Measurements from ENCODE around the gene RNGTT. TPM values are rescaled to one million over a fixed set of nuclear protein-coding genes. Genes with fewer than 3 reads are reported as not detected.

Gene RNGTT
- total and polyA plus RNA-seq, 12 donors, result 3.1 to 10.9 (median 8.6) TPM

- no peak for ATAC-seq
- intact Hi-C loops (cut with DNase I), result no loop called here
- Histone ChIP-seq H3K4me1 (no peaks in the 10 kb centered on the region), H3K36me3 (peaks cover 0 to 4% (median 0%) of the 10 kb centered on the region in 9 donors), H3K27me3 (no peaks in the 10 kb centered on the region), H3K9me3 (no peaks in the 10 kb centered on the region), H3K4me3 (no peak overlapping the region), H3K27ac (no peak overlapping the region)
- DNase-seq, result no peak
- TF ChIP-seq CTCF (IDR thresholded peaks at IDR 0.05), result no peak
- WGBS, 2 donors, result 69 to 77% methylated on average over 2 of the region's 2 CpGs
Observed at GRCh38 chr6:88748141-88748540, 215.3 kb downstream of the RNGTT start.

GRCh38 chr6:88741939-88742338 is 221.5 kb downstream of the RNGTT start:
- 77 to 78% methylated on average over 1 of the region's 1 CpG for WGBS, 2 donors
- TF ChIP-seq CTCF (IDR thresholded peaks at IDR 0.05), result no peak
- Histone ChIP-seq H3K27ac (no peak overlapping the region), H3K36me3 (no peaks in the 10 kb centered on the region), H3K9me3 (peaks cover 0 to 4% (median 0%) of the 10 kb centered on the region in 11 donors), H3K27me3 (no peaks in the 10 kb centered on the region), H3K4me1 (no peaks in the 10 kb centered on the region), H3K4me3 (no peak overlapping the region)
- intact Hi-C loops (cut with DNase I), result no loop called here
- DNase-seq, result no peak
- no peak for ATAC-seq

- no peak overlapping the region for H3K27ac ChIP-seq
- H3K36me3 ChIP-seq, result peaks cover 0 to 6% (median 0%) of the 10 kb centered on the region in 9 donors
- intact Hi-C loops (cut with DNase I), result no loop called here
- H3K4me3 ChIP-seq, result no peak overlapping the region
- ATAC-seq (no peak), DNase-seq (no peak)
- no peak for TF ChIP-seq CTCF (IDR thresholded peaks at IDR 0.05)
- peaks cover 0 to 4% (median 0%) of the 10 kb centered on the region in 11 donors for H3K9me3 ChIP-seq
- H3K4me1 ChIP-seq, result no peaks in the 10 kb centered on the region
- H3K27me3 ChIP-seq, result no peaks in the 10 kb centered on the region
- WGBS, 2 donors, result 99% methylated on average over 7 of the region's 7 CpGs
Observed at GRCh38 chr6:88741071-88741470, 222.3 kb downstream of the RNGTT start.

- TF ChIP-seq CTCF (IDR thresholded peaks at IDR 0.05), result no peak
- H3K4me3 ChIP-seq, result no peak overlapping the region
- DNase-seq (no peak), ATAC-seq (no peak)
- peaks cover 0 to 6% (median 0%) of the 10 kb centered on the region in 9 donors for H3K36me3 ChIP-seq
- no peak overlapping the region for H3K27ac ChIP-seq
- H3K9me3 ChIP-seq, result no peaks in the 10 kb centered on the region
- H3K27me3 ChIP-seq, result no peaks in the 10 kb centered on the region
- intact Hi-C loops (cut with DNase I), result no loop called here
- peaks cover 0 to 3% (median 0%) of the 10 kb centered on the region in 9 donors for H3K4me1 ChIP-seq
- 95 to 97% methylated on average over 4 of the region's 4 CpGs for WGBS, 2 donors
Observed at GRCh38 chr6:88734544-88734943, 228.9 kb downstream of the RNGTT start.

Data from heart right ventricle (tissue), 16 donors.